ENCODE measurements around the gene WASF3.

The WASF3 gene

GRCh38 chr13:26646603-26647002 lies 89.1 kb downstream of the WASF3 start:
- no peak for DNase-seq

GRCh38 chr13:26651234-26651633 lies 93.8 kb downstream of the WASF3 start:
- no peak for DNase-seq

- no peak for DNase-seq
Measured at GRCh38 chr13:26653310-26653709, 95.8 kb downstream of the WASF3 start.

- no peak for DNase-seq
Measured at GRCh38 chr13:26653842-26654241, 96.4 kb downstream of the WASF3 start.

GRCh38 chr13:26656919-26657318 lies 99.4 kb downstream of the WASF3 start:
- no peak for DNase-seq

- DNase-seq = no peak
Measured at GRCh38 chr13:26658448-26659385, 101.2 kb downstream of the WASF3 start.

GRCh38 chr13:26660185-26660584 lies 102.7 kb downstream of the WASF3 start:
- no peak for DNase-seq

- no peak for DNase-seq
Measured at GRCh38 chr13:26660766-26661165, 103.3 kb downstream of the WASF3 start.

- no peak for DNase-seq
Measured at GRCh38 chr13:26663791-26664190, 106.3 kb downstream of the WASF3 start.

GRCh38 chr13:26664286-26664685 lies 106.8 kb downstream of the WASF3 start:
- DNase-seq = no peak

- DNase-seq = no peak
Measured at GRCh38 chr13:26664876-26665275, 107.4 kb downstream of the WASF3 start.

GRCh38 chr13:26668357-26669146 lies 111.1 kb downstream of the WASF3 start:
- no peak for DNase-seq

GRCh38 chr13:26673890-26674289 lies 116.4 kb downstream of the WASF3 start:
- DNase-seq = no peak

GRCh38 chr13:26677156-26677555 lies 119.7 kb downstream of the WASF3 start:
- DNase-seq = no peak

GRCh38 chr13:26678330-26678729 lies 120.8 kb downstream of the WASF3 start:
- DNase-seq = no peak

GRCh38 chr13:26678796-26679195 lies 121.3 kb downstream of the WASF3 start:
- no peak for DNase-seq

GRCh38 chr13:26679411-26680122 lies 122.1 kb downstream of the WASF3 start:
- DNase-seq = no peak

- no peak for DNase-seq
Measured at GRCh38 chr13:26680123-26680450, 122.6 kb downstream of the WASF3 start.

GRCh38 chr13:26680572-26680971 lies 123.1 kb downstream of the WASF3 start:
- DNase-seq = no peak

GRCh38 chr13:26681036-26681435 lies 123.6 kb downstream of the WASF3 start:
- DNase-seq = no peak

- no peak for DNase-seq
Measured at GRCh38 chr13:26682606-26683005, 125.1 kb downstream of the WASF3 start.

GRCh38 chr13:26685606-26686005 lies 128.1 kb downstream of the WASF3 start:
- no peak for DNase-seq

- DNase-seq = no peak
Measured at GRCh38 chr13:26686285-26686684, 128.8 kb downstream of the WASF3 start.

Data from bone marrow (tissue), 2 donors.